Kidney (tissue), 14 donors: ENCODE results near the gene NPAS3. TPM values are rescaled to one million over a fixed set of nuclear protein-coding genes. Genes with fewer than 3 reads are reported as not detected.

Experiments used
- DNase-seq, 5 donors: peaks; one replicate each; pipeline ENCODE4 v3.0.0-alpha.2; 2013 to 2020
- FAIRE-seq: peaks from 2 replicates; lab custom pipeline; 2012; peaks lifted over from hg19 to GRCh38; lab: Jason Lieb, UNC
- H3K27ac ChIP-seq, 2 donors: one replicate each; pipeline ENCODE4 v1.7.0; 2013; ENCODE audit warnings: low read depth in 2 of 2, low read length in 2 of 2, inconsistent platforms in 1 of 2
- H3K27me3 ChIP-seq: one replicate; pipeline ENCODE4 v1.7.1; 2013; ENCODE audit warnings: low read length, inconsistent platforms; ENCODE audit not compliant: control insufficient read depth, insufficient read depth
- H3K36me3 ChIP-seq, 3 donors: one replicate each; pipeline versions ENCODE4 v1.7.0 to v1.7.1; 2013; ENCODE audit warnings: low read length in 3 of 3, control low read depth in 1 of 3, inconsistent platforms in 1 of 3; ENCODE audit not compliant: insufficient read depth in 3 of 3, control insufficient read depth in 2 of 3
- H3K4me1 ChIP-seq, 3 donors: one replicate each; pipeline versions ENCODE4 v1.7.0 to v1.7.1; 2013; ENCODE audit warnings: low read length in 3 of 3, inconsistent platforms in 1 of 3, low read depth in 1 of 3; ENCODE audit not compliant: control insufficient read depth in 2 of 3, insufficient read depth in 2 of 3
- H3K4me3 ChIP-seq, 3 donors: one replicate each; pipeline versions ENCODE4 v1.7.0 to v1.8.1; 2013; ENCODE audit warnings: low read length in 3 of 3, control low read depth in 1 of 3, inconsistent platforms in 1 of 3
- H3K9ac ChIP-seq, 3 donors: one replicate each; pipeline versions ENCODE4 v1.7.0 to v1.7.1; 2013; ENCODE audit warnings: low read length in 3 of 3, control low read depth in 1 of 3, inconsistent platforms in 1 of 3
- H3K9me3 ChIP-seq, 3 donors: one replicate each; pipeline versions ENCODE4 v1.7.0 to v1.7.1; 2013; ENCODE audit warnings: low read length in 3 of 3, control low read depth in 1 of 3, inconsistent platforms in 1 of 3; ENCODE audit not compliant: control insufficient read depth in 2 of 3, insufficient read depth in 1 of 3
- CTCF ChIP-seq: IDR thresholded peaks from 3 replicates; pipeline ENCODE4 v1.5.1; 2012; ENCODE audit warnings: mild to moderate bottlenecking, moderate library complexity, borderline replicate concordance; ENCODE audit not compliant: insufficient read depth; ENCODE audit errors: extremely low read depth
- intact Hi-C: fragments of 100-400 bp; cut with DNase I; formaldehyde crosslinking; loops from one replicate; pipeline ENCODE4 v1.11.1; 2022
- polyA plus RNA-seq: library from polyadenylated mRNA; stranded (reverse); fragments of 350-450 nt; fragmentation: Illumina TruSeq; extraction: RNeasy Lipid Tissue Mini Kit (QIAGEN cat#74804); gene quantifications from one replicate; pipeline ENCODE4 v1.2.3, GENCODE V29; 2014; ENCODE audit warnings: low read depth, low replicate concordance; ENCODE audit not compliant: insufficient read depth
- total RNA-seq: library from RNA; stranded (reverse); fragmentation: NEBNext Ultra II Directional; extraction: Animal tissue kit (Norgen Biotek cat#: 25700); gene quantifications from one replicate; pipeline ENCODE4 v1.2.1, GENCODE V29; 2021
- donor health status: control.
- donor health status: control.
- donor health status: control.
- donor health status: control.
- donor health status: control.
- donor health status: DM: yes; HTN: yes; CAD: no.
- donor health status: Normal renal cell carcinoma (clear cell type).

The NPAS3 gene
- total and polyA plus RNA-seq, 2 donors from 2014 or later = 0.82 to 5.0 TPM

- no peak overlapping the region for H3K4me3 ChIP-seq
- DNase-seq = no peak
- H3K9ac ChIP-seq = no peak overlapping the region
- TF ChIP-seq CTCF = no peak
- FAIRE-seq = no peak
- no peaks in the 10 kb centered on the region for H3K36me3 ChIP-seq
- H3K27ac ChIP-seq = no peak overlapping the region
- H3K4me1 ChIP-seq = no peaks in the 10 kb centered on the region
- H3K9me3 ChIP-seq = no peaks in the 10 kb centered on the region
- intact Hi-C loops = no loop called here
- no peaks in the 10 kb centered on the region for H3K27me3 ChIP-seq
Measured at GRCh38 chr14:33676891-33677290, 738.2 kb downstream of the NPAS3 start.

- no peaks in the 10 kb centered on the region for H3K9me3 ChIP-seq
- H3K4me3 ChIP-seq = no peak overlapping the region
- no peak overlapping the region for H3K27ac ChIP-seq
- H3K27me3 ChIP-seq = no peaks in the 10 kb centered on the region
- no peak for TF ChIP-seq CTCF
- peaks cover 0 to 3% (median 0%) of the 10 kb centered on the region in 3 donors for H3K4me1 ChIP-seq
- FAIRE-seq = no peak
- no peak overlapping the region for H3K9ac ChIP-seq
- no peak for DNase-seq
- no peaks in the 10 kb centered on the region for H3K36me3 ChIP-seq
- intact Hi-C loops = no loop called here
Measured at GRCh38 chr14:33678005-33678404, 739.3 kb downstream of the NPAS3 start.

GRCh38 chr14:33679025-33679424 lies 740.3 kb downstream of the NPAS3 start:
- DNase-seq (no peak), FAIRE-seq (no peak)
- Histone ChIP-seq H3K4me1 (peaks cover 0 to 3% (median 0%) of the 10 kb centered on the region in 3 donors), H3K9ac (no peak overlapping the region), H3K9me3 (no peaks in the 10 kb centered on the region), H3K4me3 (no peak overlapping the region), H3K27me3 (no peaks in the 10 kb centered on the region), H3K27ac (no peak overlapping the region), H3K36me3 (no peaks in the 10 kb centered on the region)
- intact Hi-C loops = no loop called here
- TF ChIP-seq CTCF = no peak
